HEK293T (cell line): ENCODE data around the gene EPSTI1.

Source experiments
- CTCF ChIA-PET: fragments of 350-600 bp; formaldehyde crosslinking; extraction: SDS; loops from one replicate; lab custom pipeline; 2021; ENCODE audit warnings: antibody characterized with exemption, inconsistent platforms; lab: Yijun Ruan, JAX
- POLR2A ChIA-PET: fragments of 350-600 bp; formaldehyde crosslinking; extraction: SDS; loops from one replicate; lab custom pipeline; 2020; ENCODE audit warnings: antibody characterized with exemption, inconsistent platforms; lab: Yijun Ruan, JAX
- DNase-seq: peaks from one replicate; pipeline ENCODE4 v3.0.0; 2012; ENCODE audit warnings: mixed read lengths; ENCODE audit errors: extremely low spot score
- ARNT ChIP-seq: fragments of 450-650 bp; IDR thresholded peaks from 2 replicates; pipeline ENCODE4 v1.6.1; 2017; ENCODE audit warnings: mild to moderate bottlenecking
- BHLHE40 ChIP-seq: fragments of 450-650 bp; IDR thresholded peaks from 2 replicates; pipeline ENCODE4 v1.6.1; 2016; ENCODE audit warnings: mild to moderate bottlenecking, moderate library complexity, borderline replicate concordance
- CTBP1 ChIP-seq: fragments of 450-650 bp; IDR thresholded peaks from 2 replicates; pipeline ENCODE4 v1.6.1; 2016; ENCODE audit warnings: borderline replicate concordance
- ELF4 ChIP-seq: fragments of 450-650 bp; IDR thresholded peaks from 2 replicates; pipeline ENCODE4 v1.6.1; 2017; ENCODE audit warnings: antibody characterized with exemption
- FOXA1 ChIP-seq: fragments of 450-650 bp; IDR thresholded peaks from 2 replicates; pipeline ENCODE4 v1.6.1; 2016; ENCODE audit warnings: mild to moderate bottlenecking
- FOXK2 ChIP-seq: fragments of 450-650 bp; IDR thresholded peaks from 2 replicates; pipeline ENCODE4 v1.6.1; 2016; ENCODE audit warnings: mild to moderate bottlenecking
- FOXM1 ChIP-seq: fragments of 450-650 bp; IDR thresholded peaks from 2 replicates; pipeline ENCODE4 v1.6.1; 2017; ENCODE audit warnings: mild to moderate bottlenecking, borderline replicate concordance
- HDGF ChIP-seq: fragments of 450-650 bp; IDR thresholded peaks from 2 replicates; pipeline ENCODE4 v1.6.1; 2017; ENCODE audit warnings: antibody characterized with exemption, borderline replicate concordance
- L3MBTL2 ChIP-seq: fragments of 450-650 bp; conservative IDR thresholded peaks from 2 replicates; pipeline ENCODE4 v1.6.1; 2016; ENCODE audit warnings: mild to moderate bottlenecking
- LEF1 ChIP-seq: fragments of 450-650 bp; IDR thresholded peaks from 2 replicates; pipeline ENCODE4 v1.6.1; 2017; ENCODE audit warnings: mild to moderate bottlenecking, borderline replicate concordance
- NFRKB ChIP-seq: fragments of 450-650 bp; IDR thresholded peaks from 2 replicates; pipeline ENCODE4 v1.6.1; 2016; ENCODE audit warnings: mild to moderate bottlenecking, moderate library complexity
- SP1 ChIP-seq: fragments of 450-650 bp; IDR thresholded peaks from 2 replicates; pipeline ENCODE4 v1.6.1; 2017
- SUZ12 ChIP-seq: fragments of 450-650 bp; IDR thresholded peaks from 2 replicates; pipeline ENCODE4 v1.6.1; 2016; ENCODE audit warnings: mild to moderate bottlenecking
- TARDBP ChIP-seq: fragments of 450-650 bp; IDR thresholded peaks from 2 replicates; pipeline ENCODE4 v1.6.1; 2016
- ZNF384 ChIP-seq: fragments of 450-650 bp; IDR thresholded peaks from 2 replicates; pipeline ENCODE4 v1.6.1; 2016
- TF ChIP-seq, protein P1 (sequence below): fragments of 450-650 bp; IDR thresholded peaks from 2 replicates; pipeline ENCODE4 v1.6.1; 2016

The EPSTI1 gene

DNA sequence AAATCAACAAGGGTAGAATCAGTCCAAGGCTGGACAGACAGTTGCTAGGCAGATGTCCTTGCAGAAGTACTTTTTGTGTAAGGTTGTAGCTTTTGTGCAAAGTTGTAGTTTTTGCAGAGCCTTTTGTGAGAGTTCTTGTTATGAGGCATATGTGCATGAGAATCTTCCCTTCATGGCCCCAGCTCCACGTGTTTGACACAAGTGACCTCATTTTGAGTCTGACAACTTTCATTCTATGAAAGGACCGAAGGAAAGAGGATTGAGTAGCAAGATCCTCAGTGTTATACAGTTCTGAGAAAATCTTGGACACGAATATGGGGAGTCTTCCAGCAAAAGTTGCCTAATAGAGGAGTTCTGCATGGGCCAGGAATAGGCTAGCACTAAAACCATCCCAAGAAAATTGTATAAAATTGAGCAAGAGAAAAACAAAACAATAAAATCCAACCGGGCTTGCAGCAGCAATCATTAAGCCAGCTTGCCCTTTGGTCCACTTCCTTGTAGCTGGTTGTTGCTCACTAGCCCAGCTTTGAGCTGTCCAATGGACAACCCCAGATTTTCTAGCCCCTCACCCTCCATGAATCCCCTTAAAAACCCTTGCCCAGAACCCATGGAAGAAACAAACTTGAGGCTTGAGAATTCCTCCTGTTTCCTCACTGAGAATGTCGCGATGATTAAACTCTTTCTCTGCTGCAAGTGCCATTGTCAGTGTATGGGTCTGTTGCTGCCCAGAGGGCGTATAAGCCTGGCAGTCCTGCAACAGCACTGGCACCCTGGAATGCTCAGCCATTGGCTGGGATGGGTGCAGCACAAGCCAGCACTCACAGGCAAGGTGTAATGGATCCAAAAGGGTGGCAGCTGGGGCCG lies 6.5 kb downstream of the EPSTI1 start:
- ChIA-PET CTCF (no interaction called here), POLR2A (no interaction called here)
- DNase-seq: no peak
- TF ChIP-seq BHLHE40 (no peak), CTBP1 (no peak), FOXM1 (no peak), FOXK2 (no peak), ELF4 (no peak), NFRKB (no peak), FOXA1 (no peak), SP1 (no peak), LEF1 (no peak), TARDBP (no peak), L3MBTL2 (no peak), ZNF384 (no peak), SUZ12 (no peak)
- TF ChIP-seq, protein P1, sequence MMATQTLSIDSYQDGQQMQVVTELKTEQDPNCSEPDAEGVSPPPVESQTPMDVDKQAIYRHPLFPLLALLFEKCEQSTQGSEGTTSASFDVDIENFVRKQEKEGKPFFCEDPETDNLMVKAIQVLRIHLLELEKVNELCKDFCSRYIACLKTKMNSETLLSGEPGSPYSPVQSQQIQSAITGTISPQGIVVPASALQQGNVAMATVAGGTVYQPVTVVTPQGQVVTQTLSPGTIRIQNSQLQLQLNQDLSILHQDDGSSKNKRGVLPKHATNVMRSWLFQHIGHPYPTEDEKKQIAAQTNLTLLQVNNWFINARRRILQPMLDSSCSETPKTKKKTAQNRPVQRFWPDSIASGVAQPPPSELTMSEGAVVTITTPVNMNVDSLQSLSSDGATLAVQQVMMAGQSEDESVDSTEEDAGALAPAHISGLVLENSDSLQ: no peak

DNA sequence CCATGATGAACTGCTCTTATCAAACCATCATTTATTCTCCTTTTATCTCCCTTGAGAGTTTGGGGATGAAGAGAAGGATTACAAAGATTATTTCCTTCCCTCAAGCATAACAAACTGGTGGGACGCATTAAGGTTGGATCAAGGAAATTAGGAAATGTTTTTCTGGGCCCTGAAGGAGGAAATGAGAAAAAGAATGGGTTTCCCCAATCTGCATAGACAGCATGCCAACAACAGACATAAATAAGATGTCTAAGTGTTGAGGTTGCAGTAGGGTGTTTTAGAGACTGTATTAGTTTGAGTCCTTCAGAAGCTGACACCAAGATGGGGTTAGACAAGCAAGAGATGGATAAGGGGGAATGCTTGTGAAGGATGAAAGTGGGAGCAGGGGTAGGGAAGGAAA lies 7.3 kb downstream of the EPSTI1 start:
- POLR2A ChIA-PET: no interaction called here
- CTCF ChIA-PET: no interaction called here

DNA sequence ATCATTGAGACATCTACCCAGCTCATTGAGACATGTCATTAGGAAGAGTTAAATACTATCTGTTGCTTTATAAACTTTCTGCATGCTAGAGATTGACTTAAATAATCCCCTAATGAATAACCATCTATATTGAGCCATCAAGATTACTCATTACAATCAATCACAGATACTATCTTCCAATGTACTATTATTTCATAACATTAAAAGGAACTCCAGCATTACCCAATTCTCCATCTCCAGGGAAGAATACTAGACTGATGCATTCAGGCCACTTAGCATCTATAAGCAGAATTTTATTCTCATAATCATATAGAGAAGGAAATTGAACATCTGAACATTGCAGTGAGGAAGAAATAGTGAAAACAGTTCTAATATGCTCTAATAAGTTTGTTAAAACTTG lies 8.0 kb downstream of the EPSTI1 start:
- no peak for DNase-seq

More for the DNA sequence above, 7.3 kb downstream of the EPSTI1 start:
- DNase-seq: no peak
- no peak for TF ChIP-seq FOXM1
- TF ChIP-seq L3MBTL2: no peak
- no peak for TF ChIP-seq ZNF384
- TF ChIP-seq NFRKB: no peak
- TF ChIP-seq FOXA1: no peak
- TF ChIP-seq, protein P1: no peak
- TF ChIP-seq ELF4: no peak

DNA sequence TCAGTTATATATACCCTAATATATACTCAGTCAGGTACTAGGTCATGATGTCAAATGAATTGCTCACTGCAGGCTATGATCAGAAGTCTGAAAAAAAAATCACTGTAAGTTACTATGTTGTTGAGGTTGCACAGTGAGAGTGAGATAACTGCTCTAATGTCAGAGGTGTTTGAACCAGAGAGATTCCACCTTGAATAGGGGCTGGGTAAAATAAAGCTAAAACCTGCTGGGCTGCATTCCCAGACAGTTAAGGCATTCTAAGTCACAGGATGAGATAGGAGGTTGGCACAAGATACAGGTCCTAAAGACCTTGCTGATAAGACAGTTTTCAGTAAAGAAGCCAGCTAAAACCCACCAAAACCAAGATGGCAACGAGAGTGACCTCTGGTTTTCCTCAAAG lies 10.2 kb downstream of the EPSTI1 start:
- TF ChIP-seq FOXA1 (no peak), ELF4 (no peak), SP1 (no peak), FOXK2 (no peak), FOXM1 (no peak)
- POLR2A ChIA-PET: no interaction called here
- DNase-seq: no peak
- CTCF ChIA-PET: interaction anchor here (0.7 kb wide), 3 partner anchors 9 to 106 kb away, joined by 3 to 5 read pairs (median 3); no protein-coding TSS in a partner anchor

More for the DNA sequence above, 8.0 kb downstream of the EPSTI1 start:
- no peak for TF ChIP-seq ARNT
- no peak for TF ChIP-seq TARDBP
- no peak for TF ChIP-seq ELF4
- TF ChIP-seq L3MBTL2: no peak
- no peak for TF ChIP-seq CTBP1
- TF ChIP-seq HDGF: no peak
- TF ChIP-seq NFRKB: no peak
- TF ChIP-seq LEF1: no peak
- no peak for TF ChIP-seq BHLHE40
- no peak for TF ChIP-seq SUZ12
- TF ChIP-seq FOXM1: no peak
- no peak for TF ChIP-seq SP1
- TF ChIP-seq, protein P1: no peak
- no peak for TF ChIP-seq FOXA1
- no peak for TF ChIP-seq FOXK2
- ChIA-PET CTCF (no interaction called here), POLR2A (no interaction called here)

DNA sequence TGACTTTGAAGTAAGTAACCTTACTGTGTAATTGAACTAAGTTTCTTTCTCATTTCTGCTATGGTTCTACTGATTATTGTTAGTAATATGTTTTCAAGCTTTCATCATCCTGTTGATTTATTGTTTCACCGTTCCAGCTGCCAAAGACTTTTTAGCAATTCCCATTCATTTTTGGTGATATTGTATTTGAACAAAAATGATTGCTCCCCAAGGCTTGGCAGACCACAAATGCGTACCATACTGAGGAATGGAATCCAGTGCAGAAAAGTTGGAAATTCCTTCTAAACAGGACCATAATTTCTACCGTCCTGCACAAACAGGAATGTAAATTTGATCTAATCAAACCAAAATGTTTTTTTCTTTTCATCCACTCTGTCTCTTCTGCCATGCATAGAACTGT lies 10.7 kb downstream of the EPSTI1 start:
- no peak for TF ChIP-seq TARDBP
- no peak for TF ChIP-seq FOXK2
- no peak for TF ChIP-seq HDGF
- no peak for TF ChIP-seq NFRKB
- no peak for TF ChIP-seq CTBP1
- no peak for TF ChIP-seq ZNF384
- TF ChIP-seq FOXM1: no peak
- no peak for DNase-seq
- CTCF ChIA-PET: interaction anchor here (0.7 kb wide), 1 partner anchor 10 kb away, joined by 5 read pairs; no protein-coding TSS in a partner anchor
- POLR2A ChIA-PET: no interaction called here

DNA sequence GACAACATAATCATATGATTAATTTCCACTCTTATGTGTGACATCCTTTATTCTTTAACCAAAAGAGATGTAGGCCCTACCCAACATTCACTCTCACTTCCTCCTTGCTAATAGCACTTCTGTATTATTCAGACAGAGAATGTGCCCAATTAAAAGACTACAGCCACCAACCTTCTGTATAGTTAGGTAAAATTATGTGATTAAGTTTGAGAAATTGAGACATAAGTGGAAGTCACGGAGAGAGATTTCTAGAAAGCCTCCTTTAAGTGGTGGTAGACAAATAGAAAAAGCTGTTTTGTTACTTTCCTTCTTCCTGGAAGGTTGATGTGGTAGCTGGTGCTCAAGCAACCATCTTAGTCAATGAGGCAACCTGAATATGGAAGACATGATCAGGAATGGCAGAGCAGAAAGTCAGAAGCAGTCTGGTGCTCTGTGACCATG lies 14.8 kb downstream of the EPSTI1 start:
- CTCF ChIA-PET: no interaction called here
- no peak for DNase-seq
- POLR2A ChIA-PET: no interaction called here
- TF ChIP-seq SUZ12: no peak
- TF ChIP-seq SP1: no peak
- TF ChIP-seq FOXK2: no peak
- TF ChIP-seq ELF4: no peak
- TF ChIP-seq CTBP1: no peak
- no peak for TF ChIP-seq HDGF
- TF ChIP-seq, protein P1: no peak
- TF ChIP-seq TARDBP: no peak
- no peak for TF ChIP-seq BHLHE40
- TF ChIP-seq FOXM1: no peak
- TF ChIP-seq NFRKB: no peak
- no peak for TF ChIP-seq L3MBTL2
- TF ChIP-seq LEF1: no peak
- TF ChIP-seq ARNT: no peak
- TF ChIP-seq ZNF384: no peak
- TF ChIP-seq FOXA1: no peak
